Midbrain (tissue), 1 donor: ENCODE results near the gene BAMBI.
"Not testable (repeated sequence)": the region's sequence is repeated elsewhere in the genome, so short reads cannot be mapped to it uniquely, and the experiment has no call there.

ENCODE experiments used
- DNase-seq: peaks from one replicate; lab custom pipeline; 2025; lab: John Stamatoyannopoulos, UW

Gene BAMBI, protein sequence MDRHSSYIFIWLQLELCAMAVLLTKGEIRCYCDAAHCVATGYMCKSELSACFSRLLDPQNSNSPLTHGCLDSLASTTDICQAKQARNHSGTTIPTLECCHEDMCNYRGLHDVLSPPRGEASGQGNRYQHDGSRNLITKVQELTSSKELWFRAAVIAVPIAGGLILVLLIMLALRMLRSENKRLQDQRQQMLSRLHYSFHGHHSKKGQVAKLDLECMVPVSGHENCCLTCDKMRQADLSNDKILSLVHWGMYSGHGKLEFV

DNA sequence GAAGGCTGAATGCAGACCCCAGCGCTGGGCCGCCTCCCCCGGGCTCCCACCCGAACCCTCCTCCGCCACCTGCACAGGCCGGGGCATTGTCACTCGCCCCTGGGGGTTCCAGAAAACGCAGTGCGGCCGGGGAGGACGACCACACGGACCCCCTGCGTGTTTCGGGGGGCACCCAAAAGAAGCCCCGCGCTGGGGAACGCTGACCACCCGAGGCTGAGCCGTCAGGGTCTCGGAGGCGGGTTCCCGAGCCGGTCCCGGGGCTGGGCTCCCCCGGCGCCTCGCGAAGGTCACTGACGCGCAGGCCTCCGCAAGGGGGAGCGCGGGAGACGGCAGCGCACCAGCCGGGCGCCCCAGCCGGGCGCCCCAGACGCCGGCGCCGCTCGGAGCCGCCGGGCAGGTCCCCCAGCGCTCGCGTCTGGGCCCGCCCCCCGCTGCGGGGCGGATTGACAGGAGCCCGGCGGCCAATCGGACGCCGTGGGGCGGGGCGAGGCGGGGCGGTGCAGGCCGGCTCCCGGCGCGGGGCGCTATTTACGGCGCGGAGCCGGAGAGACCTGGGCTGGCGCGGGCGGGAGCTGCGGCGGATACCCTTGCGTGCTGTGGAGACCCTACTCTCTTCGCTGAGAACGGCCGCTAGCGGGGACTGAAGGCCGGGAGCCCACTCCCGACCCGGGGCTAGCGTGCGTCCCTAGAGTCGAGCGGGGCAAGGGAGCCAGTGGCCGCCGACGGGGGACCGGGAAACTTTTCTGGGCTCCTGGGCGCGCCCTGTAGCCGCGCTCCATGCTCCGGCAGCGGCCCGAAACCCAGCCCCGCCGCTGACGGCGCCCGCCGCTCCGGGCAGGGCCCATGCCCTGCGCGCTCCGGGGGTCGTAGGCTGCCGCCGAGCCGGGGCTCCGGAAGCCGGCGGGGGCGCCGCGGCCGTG, at the start of gene BAMBI:
Gene BAMBI, plus strand, starts transcription at position 554 of the 920 bp plus-strand sequence. CDS start 377 bp downstream, outside the sequence.
- DNase-seq = peak; percentile 95

- DNase-seq = peak; percentile 78
Measured at GRCh38 chr10:28628184-28628893, 49.0 kb upstream of the BAMBI start.

DNA sequence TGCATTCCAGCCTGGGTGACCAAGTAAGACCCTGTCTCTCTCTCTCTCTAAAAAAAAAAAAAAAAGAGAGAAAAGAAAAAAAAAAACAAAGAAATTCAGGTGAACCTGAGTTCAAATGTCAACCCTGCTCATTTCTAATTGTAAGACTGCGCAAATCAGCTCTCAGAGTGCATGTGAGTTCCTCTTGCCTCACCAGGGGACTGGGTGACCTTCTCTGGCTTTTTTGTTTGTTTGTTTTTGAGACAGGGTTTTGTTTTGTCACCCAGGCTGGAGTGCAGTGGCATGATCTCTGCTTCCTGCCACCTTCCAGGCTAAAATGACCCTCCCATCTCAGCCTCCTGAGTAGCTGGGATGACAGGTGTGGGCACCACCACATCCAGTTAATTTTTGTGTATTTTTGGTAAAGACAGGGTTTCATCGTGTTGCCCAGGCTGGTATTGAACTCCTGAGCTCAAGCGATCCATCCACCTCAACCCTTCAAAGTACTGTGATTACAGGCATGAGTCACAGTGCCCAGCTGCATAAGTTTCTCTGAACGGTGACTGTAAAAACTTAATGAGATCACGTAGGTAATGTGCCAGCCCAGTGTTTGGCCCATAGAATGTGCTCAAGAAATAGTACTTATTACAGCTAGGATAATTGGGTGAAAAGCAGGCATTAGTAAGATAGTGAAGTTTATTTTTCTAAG, 45.3 kb upstream of the BAMBI start:
- no peak for DNase-seq

DNA sequence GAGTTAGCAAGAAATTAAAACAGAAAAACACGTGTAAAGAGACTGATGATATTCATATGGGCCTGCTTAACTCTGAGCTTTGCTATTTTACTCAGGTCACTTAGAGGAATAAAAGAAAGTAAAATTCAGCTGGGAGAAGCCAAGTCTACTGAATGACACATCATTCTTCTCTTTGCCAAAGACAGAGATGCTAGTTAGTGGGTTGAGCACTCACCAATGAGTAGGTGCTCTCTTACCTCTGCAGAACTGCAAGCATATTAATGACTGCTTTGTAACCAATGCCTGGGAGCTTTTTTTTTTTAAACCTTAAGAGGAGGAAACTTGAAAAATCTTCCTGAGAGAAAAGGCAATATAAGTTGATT, 44.8 kb upstream of the BAMBI start:
- DNase-seq = no peak

DNA sequence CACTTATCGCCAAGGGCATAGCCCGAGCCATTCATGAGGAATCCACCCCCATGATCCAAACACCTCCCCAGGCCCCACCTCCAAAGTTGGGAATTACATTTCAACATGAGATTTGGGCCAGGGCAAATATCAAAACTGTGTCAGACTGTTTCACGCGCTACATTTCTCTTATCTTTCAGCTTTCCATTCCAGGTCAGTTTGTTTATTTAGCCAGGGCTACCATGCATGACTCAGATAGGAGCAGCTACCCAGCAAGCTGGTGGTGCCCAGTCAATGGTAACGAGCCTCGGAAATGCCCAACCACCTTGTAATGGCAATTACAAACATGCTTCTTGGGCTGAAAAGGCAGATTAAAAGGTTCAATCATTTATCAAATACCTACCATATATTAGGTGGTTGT, 43.6 kb upstream of the BAMBI start:
- DNase-seq = no peak

DNA sequence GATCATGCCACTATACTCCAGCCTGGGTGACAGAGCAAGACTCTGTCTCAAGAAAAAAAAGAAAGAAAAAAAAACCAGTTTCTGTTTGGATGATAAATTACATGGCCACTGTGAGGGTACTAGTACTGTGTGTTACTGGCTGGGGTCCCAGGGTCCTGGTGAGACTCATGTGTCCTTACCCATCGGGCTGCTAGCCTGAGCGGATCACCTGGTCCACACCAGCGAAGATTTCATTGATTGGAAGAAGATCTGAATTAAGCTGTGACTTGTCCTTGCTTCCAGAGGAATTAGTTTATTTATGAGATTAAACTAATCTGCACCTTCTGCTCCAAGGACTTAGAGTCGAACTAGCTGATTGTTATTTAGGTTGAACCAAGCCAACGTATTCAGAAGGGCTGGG, 40.0 kb upstream of the BAMBI start:
- no peak for DNase-seq

DNA sequence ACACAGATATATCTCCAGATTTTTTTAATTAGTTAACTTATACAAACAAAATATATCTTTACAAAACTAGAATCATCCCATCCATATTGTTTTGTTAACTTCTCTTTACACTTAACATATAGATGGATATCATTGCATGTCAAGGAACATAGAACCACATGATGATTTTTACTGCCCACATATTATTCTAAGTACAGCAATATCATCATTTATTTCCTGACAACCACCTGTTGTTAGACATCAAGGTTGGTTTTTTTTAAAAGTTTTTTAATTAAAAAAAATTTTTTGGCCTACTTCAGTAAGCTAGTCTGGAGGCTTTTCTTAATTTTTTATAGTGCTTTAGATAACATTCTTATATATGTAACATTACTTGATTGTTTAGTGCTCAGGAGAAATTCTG, 38.9 kb upstream of the BAMBI start:
- no peak for DNase-seq

DNA sequence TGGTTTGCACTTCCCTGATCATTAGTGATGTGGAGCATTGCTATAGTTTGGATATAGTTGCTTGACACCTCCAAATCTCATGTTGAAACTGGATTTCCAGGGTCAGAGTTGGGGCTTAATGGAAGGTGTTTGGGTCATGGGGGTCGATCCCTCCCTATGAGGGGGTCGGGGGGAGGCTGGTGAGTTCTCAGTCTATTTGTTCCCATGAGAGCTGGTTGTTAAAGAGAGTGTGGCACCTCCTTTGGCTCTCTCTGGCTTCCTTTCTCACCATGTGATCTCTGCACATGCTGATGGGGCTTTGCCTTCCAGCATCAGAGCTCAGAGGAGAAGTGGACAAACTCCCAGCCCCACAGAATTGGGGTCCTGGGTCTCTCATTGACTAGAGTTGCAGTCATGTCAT, 36.8 kb upstream of the BAMBI start:
- no peak for DNase-seq

GRCh38 chr10:28644647-28645046, 32.7 kb upstream of the BAMBI start:
- no peak for DNase-seq

GRCh38 chr10:28652106-28652505, 25.2 kb upstream of the BAMBI start:
- DNase-seq = no peak

GRCh38 chr10:28652703-28653102, 24.6 kb upstream of the BAMBI start:
- no peak for DNase-seq

- DNase-seq = not testable (repeated sequence)
Measured at GRCh38 chr10:28658824-28659223, 18.5 kb upstream of the BAMBI start.

GRCh38 chr10:28661035-28661434, 16.3 kb upstream of the BAMBI start:
- DNase-seq = no peak

DNA sequence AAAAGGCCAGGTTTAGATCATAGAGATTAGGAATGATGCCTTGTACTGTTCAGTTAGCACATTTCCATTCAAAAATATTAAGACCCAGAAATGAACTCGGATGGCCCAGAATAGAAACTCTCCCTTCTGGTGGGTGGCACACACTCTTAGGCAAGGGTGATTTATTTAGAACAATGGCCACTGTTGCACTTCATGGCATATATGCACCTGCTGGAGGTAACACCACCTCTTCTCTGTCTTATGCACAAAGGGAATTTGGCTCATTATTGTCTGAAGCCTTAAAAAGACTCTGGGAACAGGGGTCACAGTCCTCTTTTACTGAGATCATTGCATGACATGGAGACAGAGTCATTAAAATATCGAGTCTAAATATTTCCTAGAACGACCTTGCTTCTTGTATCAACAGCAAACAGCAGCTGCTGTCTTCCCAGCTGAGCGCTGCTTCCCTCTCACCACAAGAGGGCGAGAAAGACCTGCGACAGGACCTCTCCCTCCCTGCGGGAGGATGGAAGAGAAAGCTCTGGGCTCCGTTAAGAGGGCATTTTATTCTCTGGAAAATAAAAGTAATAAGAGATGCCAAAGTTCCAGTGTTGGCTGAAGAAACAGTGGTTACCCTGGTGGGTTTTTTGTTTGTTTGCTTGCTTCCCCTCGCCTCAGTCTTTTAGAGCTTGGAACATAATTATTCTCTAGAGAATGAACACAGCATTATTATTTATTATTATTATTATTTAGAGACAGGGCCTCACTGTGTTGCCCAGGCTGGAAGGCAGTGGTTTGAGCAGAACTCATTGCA, 13.5 kb upstream of the BAMBI start:
- peak; percentile 89 for DNase-seq

- no peak for DNase-seq
Measured at GRCh38 chr10:28664369-28664740, 13.0 kb upstream of the BAMBI start.

DNA sequence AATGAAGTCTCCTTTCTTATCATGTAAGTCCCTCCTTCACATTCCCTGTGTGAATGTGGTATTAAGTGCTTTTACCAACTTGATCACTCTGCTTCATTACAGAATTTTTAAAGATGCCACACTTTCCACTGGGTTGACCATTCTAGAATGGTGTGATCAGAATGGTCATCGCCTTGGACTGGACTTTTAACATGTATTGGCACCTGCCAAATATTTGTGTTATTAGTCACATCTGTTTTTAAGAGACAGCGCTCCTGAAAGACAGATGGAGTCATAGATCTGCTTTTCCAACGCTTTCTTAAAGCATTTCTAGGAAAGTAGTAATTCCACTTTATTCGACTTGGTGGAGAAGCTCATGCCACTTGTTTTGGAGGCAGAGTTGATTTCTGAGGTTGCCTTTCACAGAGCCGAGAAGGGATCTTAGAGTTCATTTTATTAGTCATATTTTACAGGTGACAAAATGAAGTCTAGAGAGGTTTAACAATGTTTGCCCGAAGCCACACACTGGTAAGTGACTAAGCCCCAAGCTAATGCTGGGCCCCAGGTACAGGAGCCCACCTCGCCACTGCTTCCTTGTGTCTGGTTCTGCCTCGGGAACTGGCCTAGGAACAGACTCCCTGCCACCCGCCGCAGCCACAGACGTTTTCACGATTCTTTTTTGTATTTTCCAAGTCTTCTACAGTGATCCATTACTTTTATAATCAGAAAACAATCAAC, 10.4 kb upstream of the BAMBI start:
- no peak for DNase-seq

DNA sequence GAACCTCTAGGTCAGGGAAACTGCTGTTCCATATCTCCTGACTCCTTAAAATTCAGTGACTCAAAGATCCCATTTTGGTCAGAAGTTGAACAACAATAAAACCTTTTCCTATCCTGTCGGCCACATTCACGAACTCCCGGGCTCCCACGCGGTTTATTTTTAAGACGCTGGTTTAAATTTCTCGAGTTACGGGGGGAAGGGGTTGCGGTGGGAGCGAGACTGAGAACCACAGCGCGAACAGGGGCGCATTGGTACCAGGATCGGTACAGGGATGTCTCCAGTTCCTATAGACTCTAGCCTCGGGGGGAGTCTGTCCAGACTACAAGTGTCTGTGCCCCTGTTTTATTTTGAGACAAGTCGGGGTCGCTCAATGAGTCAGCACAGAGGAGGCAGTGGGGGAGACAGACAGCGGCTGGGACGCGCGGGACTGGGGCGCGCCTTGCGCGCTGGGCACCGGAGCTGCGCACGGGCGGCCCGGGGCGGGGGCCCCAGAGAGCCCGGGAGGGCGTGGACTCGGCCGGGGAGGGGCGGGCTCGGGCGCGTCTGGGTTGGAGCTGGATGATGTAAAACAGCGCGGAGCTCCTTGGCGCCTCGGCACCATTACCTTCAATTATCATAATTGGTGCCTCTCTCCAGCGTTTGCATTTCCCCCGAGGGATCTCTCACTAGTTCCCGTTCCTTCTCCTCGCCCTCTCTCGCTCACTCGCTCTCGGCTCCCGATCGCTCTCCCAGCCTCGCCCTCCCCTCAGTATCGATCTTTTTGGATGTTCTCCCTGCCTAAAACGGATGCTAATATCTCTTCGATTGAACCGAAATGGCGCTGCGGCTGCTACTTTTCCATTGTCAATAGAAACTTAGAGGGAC, 8.7 kb upstream of the BAMBI start:
- no peak for DNase-seq

- no peak for DNase-seq
Measured at GRCh38 chr10:28669227-28670173, 7.8 kb upstream of the BAMBI start.

DNA sequence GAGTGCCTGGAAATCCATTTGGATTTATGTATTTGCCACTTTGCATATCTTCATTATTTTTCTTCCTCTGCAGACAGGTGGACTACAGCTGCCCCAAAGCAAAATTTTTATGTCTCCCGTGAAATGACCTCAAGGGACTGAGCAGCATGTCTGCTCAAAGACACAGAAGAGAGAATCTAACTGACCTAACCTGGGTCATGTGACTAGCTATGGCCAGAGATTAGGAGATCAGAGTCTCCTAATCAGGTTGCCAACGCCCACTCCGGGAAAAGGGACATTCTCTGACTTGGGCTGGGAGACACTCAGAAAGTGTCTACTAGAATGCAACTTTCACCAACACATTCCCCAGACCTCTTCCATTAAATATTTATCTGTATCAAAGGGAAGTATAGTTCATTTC, 2.5 kb upstream of the BAMBI start:
- DNase-seq = no peak
